NT2/D1 (cell line): ENCODE data around the gene PPIP5K2.

Source experiments
- SUZ12 ChIP-seq: IDR thresholded peaks from 2 replicates; pipeline ENCODE4 v1.6.1; 2011; ENCODE audit not compliant: insufficient read length, insufficient read depth; ENCODE audit errors: extremely low read depth
- YY1 ChIP-seq: IDR thresholded peaks from 2 replicates; pipeline ENCODE4 v1.6.1; 2011; ENCODE audit not compliant: insufficient read length, insufficient read depth
- ZNF274 ChIP-seq: IDR thresholded peaks from 2 replicates; pipeline ENCODE4 v1.6.1; 2011; ENCODE audit warnings: mild to moderate bottlenecking, low read depth, low read length

DNA sequence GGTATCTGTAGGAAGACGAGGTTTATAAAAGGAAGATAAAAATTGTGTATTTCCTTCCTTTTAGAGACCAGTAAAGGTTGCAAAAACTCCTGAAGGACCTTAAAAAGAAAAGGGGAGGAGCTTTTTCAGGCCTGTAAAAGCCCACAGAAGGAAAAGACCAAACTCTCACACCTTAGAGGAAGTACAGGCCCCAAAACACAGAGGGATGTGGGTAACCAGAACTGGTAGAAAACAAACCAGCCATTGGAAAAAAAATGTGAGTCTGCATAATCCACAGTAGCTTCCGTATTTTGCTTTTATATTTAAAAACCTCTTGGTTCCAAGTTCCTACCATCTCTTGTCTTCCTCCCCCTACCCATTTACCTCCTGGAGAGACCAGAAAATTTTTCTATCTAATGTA lies 8.6 kb upstream of the PPIP5K2 start:
- no peak for TF ChIP-seq YY1
- no peak for TF ChIP-seq ZNF274
- no peak for TF ChIP-seq SUZ12
